K562 (cell line): Measurements from ENCODE around the gene DHDH. TPM values are rescaled to one million over a fixed set of nuclear protein-coding genes. Genes with fewer than 3 reads are reported as not detected.

Source experiments
- ATAC-seq: fragments of 200-7000 bp; cut with Tn5 transposase; 3 replicates; pipeline ENCODE4 v1.9.1; 2020; ENCODE audit warnings: moderate library complexity
- BruUV-seq: library from RNA; stranded (reverse); fragments of 400-500 nt; replicated peaks from 2 replicates; lab custom pipeline; 2021; lab: Mats Ljungman, UMichigan
- CTCF ChIA-PET: fragments of 300-600 bp; formaldehyde crosslinking; extraction: SDS; loops from one replicate; lab custom pipeline; 2021; ENCODE audit warnings: low intra/inter-chr PET ratio; lab: Yijun Ruan, JAX
- POLR2A ChIA-PET: fragments of 300-600, 350-650 bp; sonication (Branson Sonifier 250); formaldehyde crosslinking; extraction: SDS; loops from one replicate; lab custom pipeline; 2021; ENCODE audit warnings: antibody characterized with exemption, inconsistent platforms; lab: Yijun Ruan, JAX
- DNase-seq, 4 experiments: peaks; one replicate each; pipeline versions ENCODE4 v3.0.0 to v3.0.0-alpha.2; 2011 to 2018; ENCODE audit warnings: low spot score in 3 of 4, mixed read lengths in 3 of 4; ENCODE audit errors: extremely low read depth in 1 of 4
- FAIRE-seq: peaks from 2 replicates; lab custom pipeline; 2011; peaks lifted over from hg19 to GRCh38; lab: Jason Lieb, UNC
- H2AFZ ChIP-seq: 2 replicates; pipeline ENCODE4 v1.6.0; 2011; ENCODE audit warnings: low read depth, low read length, control low read depth, inconsistent platforms
- H3K27ac ChIP-seq: fragments of 200-600 bp; 3 replicates; pipeline ENCODE4 v1.8.0; 2011; ENCODE audit warnings: low read depth, mild to moderate bottlenecking, control low read depth, inconsistent platforms, low read length, moderate library complexity, mixed read lengths; ENCODE audit errors: extremely low read depth
- H3K27me3 ChIP-seq, 2 experiments: fragments of 300-600 bp in 1 of 2; 2 replicates in 1 of 2; 3 replicates in 1 of 2; pipeline versions ENCODE4 v1.6.0 to v1.8.0; 2011; ENCODE audit warnings: inconsistent platforms in 2 of 2, low read length in 2 of 2, mild to moderate bottlenecking in 1 of 2, mixed read lengths in 1 of 2, moderate library complexity in 1 of 2; ENCODE audit not compliant: control insufficient read depth in 2 of 2, insufficient read depth in 2 of 2
- H3K36me3 ChIP-seq: fragments of 300-600 bp; 3 replicates; pipeline ENCODE4 v1.8.0; 2011; ENCODE audit warnings: mild to moderate bottlenecking, low read length, inconsistent platforms; ENCODE audit not compliant: control insufficient read depth, insufficient read depth
- H3K4me1 ChIP-seq, 2 experiments: fragments of 200-600 bp in 1 of 2; replicated peaks in 1 of 2; 2 replicates in 1 of 2; 3 replicates in 1 of 2; pipeline versions ENCODE4 v1.5.1 to v1.8.0; 2011; ENCODE audit warnings: inconsistent platforms in 2 of 2, low read length in 2 of 2, mild to moderate bottlenecking in 1 of 2, mixed read lengths in 1 of 2, moderate library complexity in 1 of 2; ENCODE audit not compliant: control insufficient read depth in 2 of 2, insufficient read depth in 2 of 2
- H3K4me2 ChIP-seq: 2 replicates; pipeline ENCODE4 v1.6.1; 2011; ENCODE audit warnings: low read length, control low read depth, inconsistent platforms, mixed read lengths; ENCODE audit not compliant: insufficient read depth
- H3K4me3 ChIP-seq: fragments of 200-600 bp; sonication (generic), shearing (Covaris generic); 2 replicates; pipeline ENCODE4 v1.5.1; 2016; ENCODE audit warnings: control low read depth, inconsistent platforms
- H3K79me2 ChIP-seq: fragments of 200-600 bp; 3 replicates; pipeline ENCODE4 v1.8.0; 2011; ENCODE audit warnings: low read length, inconsistent platforms; ENCODE audit not compliant: control insufficient read depth, insufficient read depth
- H3K9ac ChIP-seq, 2 experiments: 2 replicates each; pipeline versions ENCODE4 v1.6.0 to v1.6.1; 2011; ENCODE audit warnings: low read depth in 2 of 2, low read length in 2 of 2, control low read depth in 1 of 2, inconsistent platforms in 1 of 2, mild to moderate bottlenecking in 1 of 2, mixed read lengths in 1 of 2; ENCODE audit not compliant: insufficient read depth in 1 of 2
- H3K9me1 ChIP-seq: one replicate; pipeline ENCODE4 v1.6.0; 2011; ENCODE audit warnings: inconsistent platforms, mild to moderate bottlenecking, low read length, moderate library complexity; ENCODE audit not compliant: control insufficient read depth, insufficient read depth
- H3K9me3 ChIP-seq: replicated peaks from 2 replicates; pipeline ENCODE4 v1.5.1; 2011; ENCODE audit warnings: low read depth, low read length, inconsistent platforms; ENCODE audit not compliant: control insufficient read depth, insufficient read depth
- H4K20me1 ChIP-seq: replicated peaks from 2 replicates; pipeline ENCODE4 v1.6.1; 2011; ENCODE audit warnings: low read length, inconsistent platforms, mixed read lengths; ENCODE audit not compliant: control insufficient read depth, insufficient read depth
- CSDE1 ChIP-seq, 2 experiments: fragments of 450-650 bp; IDR thresholded peaks; 2 replicates each; pipeline ENCODE4 v1.6.1; 2016; ENCODE audit warnings: mild to moderate bottlenecking in 1 of 2
- IFI16 ChIP-seq: fragments of 250-450 bp; sonication (Bioruptor Pico); IDR thresholded peaks from 2 replicates; pipeline ENCODE4 v2.1.2; 2022; ENCODE audit warnings: mild to moderate bottlenecking, inconsistent platforms
- PKNOX1 ChIP-seq: fragments of 450-650 bp; IDR thresholded peaks from 2 replicates; pipeline ENCODE4 v1.6.1; 2016
- TAF15 ChIP-seq: fragments of 200-400 bp; formaldehyde crosslinking; IDR thresholded peaks from 2 replicates; pipeline ENCODE4 v1.6.1; 2017; ENCODE audit warnings: mild to moderate bottlenecking, low read depth, low read length, moderate library complexity
- TARDBP ChIP-seq: fragments of 450-650 bp; IDR thresholded peaks from 2 replicates; pipeline ENCODE4 v1.6.1; 2016
- WGBS: fragments of 100-300 bp; shearing (Covaris generic); methylation state at CpG from one replicate; pipeline ENCODE4 v1.1.6; 2016; ENCODE audit warnings: low coverage, mixed read lengths; ENCODE audit not compliant: insufficient coverage; ENCODE audit errors: missing lambda C conversion rate; 5-methylcytosine and 5-hydroxymethylcytosine counted together
- in situ Hi-C: fragments of 300-500 bp; cut with MboI; formaldehyde crosslinking; loops from 4 replicates; pipeline ENCODE4 v1.15.0; 2018; ENCODE audit warnings: inconsistent platforms, mixed read lengths
- intact Hi-C: fragments of 100-400 bp; cut with micrococcal nuclease; formaldehyde crosslinking; loops from 2 replicates; pipeline ENCODE4 v1.14.2; 2022
- polyA plus RNA-seq, 8 experiments: library from polyadenylated mRNA; depleted of rRNA in 4 of 8; stranded (reverse) in 5 of 8; unstranded in 3 of 8; fragments of >200 nt; fragmentation: Nextera tagmentation in 2 of 8; fragmentation: Illumina TruSeq in 1 of 8; extraction: Ambion mirVana in 2 of 8; extraction: Trizol in 1 of 8; gene quantifications; 2 replicates each; pipeline versions ENCODE4 v1.2.1 to v1.2.3, GENCODE V29; 2011 to 2014; ENCODE audit warnings: inconsistent platforms in 1 of 8, missing spikeins in 1 of 8
- total RNA-seq, 7 experiments: library from RNA; depleted of rRNA in 6 of 7; stranded (reverse); fragments of >200 nt in 6 of 7; fragmentation: Illumina TruSeq in 2 of 7; extraction: Trizol in 2 of 7; gene quantifications; 2 replicates each; pipeline versions ENCODE4 v1.2.1 to v1.2.3, GENCODE V29; 2011 to 2021; ENCODE audit warnings: low replicate concordance in 1 of 7

Gene DHDH
- total and polyA plus RNA-seq, 9 of the 15 experiments (the other 6 are each of a cell fraction or from before 2014, with no cell fraction given) = 0.37 to 1.9 (median 0.87) TPM

- 64% methylated on average over 4 of the region's 4 CpGs for WGBS
- Histone ChIP-seq H3K27me3 (no peaks in the 10 kb centered on the region), H3K9me3 (no peaks in the 10 kb centered on the region; the same call in none of the 2 replicates), H3K4me2 (no peak overlapping the region), H3K4me3 (no peak overlapping the region), H3K27ac (no peak overlapping the region), H2AFZ (peak overlapping the region; percentile 62; the same call in 1 of the 2 replicates), H3K4me1 (peaks cover 31 to 38% of the 10 kb centered on the region in 2 experiments; a peak in 4 of 5 replicates), H3K9ac (no peak overlapping the region; a peak in 1 of 4 replicates), H3K79me2 (peaks cover 15% of the 10 kb centered on the region), H4K20me1 (no peaks in the 10 kb centered on the region), H3K36me3 (peaks cover 16% of the 10 kb centered on the region)
- POLR2A ChIA-PET = interaction anchor here (0.6 to 3.6 kb wide), 6 partner anchors 9 to 79 kb away, joined by 4 to 48 read pairs (median 7); partner anchors contain the start of genes FTL and PPP1R15A
- CTCF ChIA-PET = no interaction called here
- intact Hi-C loops = no loop called here
- ATAC-seq = no peak
- no peak for DNase-seq
- FAIRE-seq = no peak
- TF ChIP-seq PKNOX1 (0 out of 2 replicates have a peak, but pooled peaks have one; percentile 8), TAF15 (no peak), CSDE1 (IDR thresholded peaks at IDR 0.05) (no peak), TARDBP (no peak), IFI16 (CRISPR knock-in tag) (no peak)
- TF ChIP-seq, all 486 proteins: peak for 1
- no peaks in the 10 kb centered on the region for H3K9me1 ChIP-seq
- BruUV-seq = no TSS peak
- in situ Hi-C loops = no loop called here
Observed at GRCh38 chr19:48953141-48953540, 19.6 kb downstream of the DHDH start.
